ENCODE data around the gene RUNX3.

Gene RUNX3

GRCh38 chr1:24925082-24925779 is 4.8 kb downstream of the RUNX3 start:
- Histone ChIP-seq H3K27ac (ENCODE audit: extremely low read depth, low read depth, low read length) (no peak overlapping the region), H3K4me3 (ENCODE audit: low read depth, low read length) (no peak overlapping the region), H3K36me3 (ENCODE audit: control insufficient read depth in 2 of 2, insufficient read depth in 1 of 2, low read length in 2 of 2) (peaks cover 0 to 8% of the 10 kb centered on the region in 2 experiments; a peak in 1 of 3 replicates), H3K4me1 (ENCODE audit: control insufficient read depth, insufficient read depth, low read length) (peaks cover 3% of the 10 kb centered on the region; the same call in 1 of the 2 replicates), H3K9me3 (ENCODE audit: control insufficient read depth, insufficient read depth, low read depth, low read length) (no peaks in the 10 kb centered on the region)
- POLR2A ChIA-PET: no interaction called here
- CTCF ChIA-PET: interaction anchor here (1.3 kb wide), 1 partner anchor 43 kb away, joined by 5 read pairs; no protein-coding TSS in a partner anchor
- no peak for TF ChIP-seq SALL2 (tag by site-specific recombination; IDR thresholded peaks at IDR 0.05; ENCODE audit: borderline replicate concordance)
- no peak for TF ChIP-seq ZNF184 (tag by site-specific recombination; IDR thresholded peaks at IDR 0.05)
- peak; percentile 74; the same call in 1 of the 2 replicates for TF ChIP-seq EGR2 (tag by site-specific recombination; IDR thresholded peaks at IDR 0.05; ENCODE audit: low read depth)
- no peak for TF ChIP-seq ZNF768 (tag by site-specific recombination; IDR thresholded peaks at IDR 0.05)
- no peak for TF ChIP-seq ZNF449 (tag by site-specific recombination; IDR thresholded peaks at IDR 0.05)
- peak; percentile 57 for TF ChIP-seq ZFHX2 (tag by site-specific recombination; conservative IDR thresholded peaks at IDR 0.05)
- TF ChIP-seq ZNF529 (tag by site-specific recombination; IDR thresholded peaks at IDR 0.05; ENCODE audit: insufficient replicate concordance): no peak
- no peak for TF ChIP-seq ZNF121 (tag by site-specific recombination; IDR thresholded peaks at IDR 0.05)
- no peak for TF ChIP-seq OSR2 (tag by site-specific recombination; IDR thresholded peaks at IDR 0.05)
- no peak for TF ChIP-seq KLF8 (tag by site-specific recombination; IDR thresholded peaks at IDR 0.05)
- no peak for TF ChIP-seq ZNF600 (tag by site-specific recombination; IDR thresholded peaks at IDR 0.05)

- TF ChIP-seq ZNF473 (tag by site-specific recombination; IDR thresholded peaks at IDR 0.05) (no peak), ZNF837 (tag by site-specific recombination; IDR thresholded peaks at IDR 0.05) (no peak)
- Histone ChIP-seq H3K9me3 (ENCODE audit: control insufficient read depth, insufficient read depth, low read depth, low read length) (no peaks in the 10 kb centered on the region), H3K27ac (ENCODE audit: extremely low read depth, low read depth, low read length) (no peak overlapping the region), H3K36me3 (ENCODE audit: control insufficient read depth in 2 of 2, insufficient read depth in 1 of 2, low read length in 2 of 2) (peaks cover 0 to 8% of the 10 kb centered on the region in 2 experiments; a peak in 1 of 3 replicates), H3K4me3 (ENCODE audit: low read depth, low read length) (no peak overlapping the region), H3K4me1 (ENCODE audit: control insufficient read depth, insufficient read depth, low read length) (no peaks in the 10 kb centered on the region)
- CTCF ChIA-PET: no interaction called here
- POLR2A ChIA-PET: no interaction called here
Measured at GRCh38 chr1:24923485-24924113, 6.5 kb downstream of the RUNX3 start.

- Histone ChIP-seq H3K4me1 (ENCODE audit: control insufficient read depth, insufficient read depth, low read length) (no peaks in the 10 kb centered on the region), H3K27ac (ENCODE audit: extremely low read depth, low read depth, low read length) (no peak overlapping the region), H3K36me3 (ENCODE audit: control insufficient read depth in 2 of 2, insufficient read depth in 1 of 2, low read length in 2 of 2) (peaks cover 0 to 8% of the 10 kb centered on the region in 2 experiments; a peak in 1 of 3 replicates), H3K4me3 (ENCODE audit: low read depth, low read length) (no peak overlapping the region), H3K9me3 (ENCODE audit: control insufficient read depth, insufficient read depth, low read depth, low read length) (no peaks in the 10 kb centered on the region)
- ChIA-PET POLR2A (interaction anchor here (0.6 kb wide), 1 partner anchor 13 kb away, joined by 3 read pairs; no protein-coding TSS in a partner anchor), CTCF (interaction anchor here (0.6 kb wide), 1 partner anchor 653 kb away, joined by 4 read pairs; no protein-coding TSS in a partner anchor)
- TF ChIP-seq ZNF521 (tag by site-specific recombination; IDR thresholded peaks at IDR 0.05): no peak
- TF ChIP-seq ZNF112 (tag by site-specific recombination; IDR thresholded peaks at IDR 0.05): no peak
- TF ChIP-seq SCRT1 (tag by site-specific recombination; IDR thresholded peaks at IDR 0.05; ENCODE audit: borderline replicate concordance): peak; percentile 66; the same call in 1 of the 2 replicates
- no peak for TF ChIP-seq ZNF560 (tag by site-specific recombination; IDR thresholded peaks at IDR 0.05; ENCODE audit: borderline replicate concordance)
- TF ChIP-seq ZNF704 (tag by site-specific recombination; IDR thresholded peaks at IDR 0.05): no peak
- no peak for TF ChIP-seq ZBTB8A (tag by site-specific recombination; IDR thresholded peaks at IDR 0.05)
- TF ChIP-seq ZNF394 (tag by site-specific recombination; IDR thresholded peaks at IDR 0.05; ENCODE audit: borderline replicate concordance): no peak
- no peak for TF ChIP-seq OSR2 (tag by site-specific recombination; IDR thresholded peaks at IDR 0.05)
- TF ChIP-seq GLI2 (tag by site-specific recombination; IDR thresholded peaks at IDR 0.05; ENCODE audit: borderline replicate concordance, low read depth): no peak
- no peak for TF ChIP-seq MYNN (tag by site-specific recombination; IDR thresholded peaks at IDR 0.05; ENCODE audit: borderline replicate concordance)
- TF ChIP-seq ZEB2 (tag by site-specific recombination; IDR thresholded peaks at IDR 0.05): no peak
- TF ChIP-seq ZSCAN5A (tag by site-specific recombination; IDR thresholded peaks at IDR 0.05): no peak
- no peak for TF ChIP-seq RBAK (tag by site-specific recombination; IDR thresholded peaks at IDR 0.05)
- no peak for TF ChIP-seq TCF7L2 (IDR thresholded peaks at IDR 0.05; ENCODE audit: borderline replicate concordance, low read depth, low read length)
Measured at GRCh38 chr1:24921938-24922662, 8.0 kb downstream of the RUNX3 start.

Data from HEK293 (cell line).